ENCODE data around the gene ETNK2. TPM values are rescaled to one million over a fixed set of nuclear protein-coding genes. Genes with fewer than 3 reads are reported as not detected.

Gene ETNK2
- total and polyA plus RNA-seq, 2 experiments from 2014 or later = 7.6 to 26.2 TPM

- Mint-ChIP-seq H3K9me3 (no peaks in the 10 kb centered on the region; the same call in 2 of the 3 replicates), H3K4me1 (peaks cover 10% of the 10 kb centered on the region), H3K4me3 (no peak overlapping the region), H3K27ac (no peak overlapping the region), H3K36me3 (ENCODE audit: low read depth) (no peaks in the 10 kb centered on the region), H3K27me3 (ENCODE audit: insufficient read depth, low read depth, poor library complexity) (peaks cover 6% of the 10 kb centered on the region)
- Histone ChIP-seq H3K9me2 (ENCODE audit: insufficient read depth) (no peaks in the 10 kb centered on the region), H3K27ac (ENCODE audit: low read depth) (no peak overlapping the region), H3K36me3 (ENCODE audit: insufficient read depth) (no peaks in the 10 kb centered on the region), H3K27me3 (ENCODE audit: insufficient read depth) (peaks cover 29% of the 10 kb centered on the region; the same call in 1 of the 2 replicates), H3K79me2 (replicated peaks; ENCODE audit: insufficient read depth) (no peaks in the 10 kb centered on the region), H3F3A (replicated peaks; ENCODE audit: low read depth) (no peaks in the 10 kb centered on the region), H4K20me1 (replicated peaks; ENCODE audit: insufficient read depth) (no peaks in the 10 kb centered on the region), H3K4me1 (ENCODE audit: insufficient read depth) (peaks cover 7% of the 10 kb centered on the region), H3K4me3 (no peak overlapping the region), H3K4me2 (no peak overlapping the region), H2AFZ (no peak overlapping the region)
- TF ChIP-seq POLR2AphosphoS5 (IDR thresholded peaks at IDR 0.05; ENCODE audit: low read depth) = no peak
- TF ChIP-seq, protein P1, sequence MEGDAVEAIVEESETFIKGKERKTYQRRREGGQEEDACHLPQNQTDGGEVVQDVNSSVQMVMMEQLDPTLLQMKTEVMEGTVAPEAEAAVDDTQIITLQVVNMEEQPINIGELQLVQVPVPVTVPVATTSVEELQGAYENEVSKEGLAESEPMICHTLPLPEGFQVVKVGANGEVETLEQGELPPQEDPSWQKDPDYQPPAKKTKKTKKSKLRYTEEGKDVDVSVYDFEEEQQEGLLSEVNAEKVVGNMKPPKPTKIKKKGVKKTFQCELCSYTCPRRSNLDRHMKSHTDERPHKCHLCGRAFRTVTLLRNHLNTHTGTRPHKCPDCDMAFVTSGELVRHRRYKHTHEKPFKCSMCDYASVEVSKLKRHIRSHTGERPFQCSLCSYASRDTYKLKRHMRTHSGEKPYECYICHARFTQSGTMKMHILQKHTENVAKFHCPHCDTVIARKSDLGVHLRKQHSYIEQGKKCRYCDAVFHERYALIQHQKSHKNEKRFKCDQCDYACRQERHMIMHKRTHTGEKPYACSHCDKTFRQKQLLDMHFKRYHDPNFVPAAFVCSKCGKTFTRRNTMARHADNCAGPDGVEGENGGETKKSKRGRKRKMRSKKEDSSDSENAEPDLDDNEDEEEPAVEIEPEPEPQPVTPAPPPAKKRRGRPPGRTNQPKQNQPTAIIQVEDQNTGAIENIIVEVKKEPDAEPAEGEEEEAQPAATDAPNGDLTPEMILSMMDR (conservative IDR thresholded peaks at IDR 0.05; ENCODE audit: low read depth in 2 of 2) = no peak
- no peak for TF ChIP-seq ZNF114 (CRISPR knock-in tag; IDR thresholded peaks at IDR 0.05)
- no peak for TF ChIP-seq ZNF331 (CRISPR knock-in tag; IDR thresholded peaks at IDR 0.05; ENCODE audit: low read depth)
- no peak for TF ChIP-seq NANOG (IDR thresholded peaks at IDR 0.05; ENCODE audit: borderline replicate concordance)
- TF ChIP-seq, protein P2, sequence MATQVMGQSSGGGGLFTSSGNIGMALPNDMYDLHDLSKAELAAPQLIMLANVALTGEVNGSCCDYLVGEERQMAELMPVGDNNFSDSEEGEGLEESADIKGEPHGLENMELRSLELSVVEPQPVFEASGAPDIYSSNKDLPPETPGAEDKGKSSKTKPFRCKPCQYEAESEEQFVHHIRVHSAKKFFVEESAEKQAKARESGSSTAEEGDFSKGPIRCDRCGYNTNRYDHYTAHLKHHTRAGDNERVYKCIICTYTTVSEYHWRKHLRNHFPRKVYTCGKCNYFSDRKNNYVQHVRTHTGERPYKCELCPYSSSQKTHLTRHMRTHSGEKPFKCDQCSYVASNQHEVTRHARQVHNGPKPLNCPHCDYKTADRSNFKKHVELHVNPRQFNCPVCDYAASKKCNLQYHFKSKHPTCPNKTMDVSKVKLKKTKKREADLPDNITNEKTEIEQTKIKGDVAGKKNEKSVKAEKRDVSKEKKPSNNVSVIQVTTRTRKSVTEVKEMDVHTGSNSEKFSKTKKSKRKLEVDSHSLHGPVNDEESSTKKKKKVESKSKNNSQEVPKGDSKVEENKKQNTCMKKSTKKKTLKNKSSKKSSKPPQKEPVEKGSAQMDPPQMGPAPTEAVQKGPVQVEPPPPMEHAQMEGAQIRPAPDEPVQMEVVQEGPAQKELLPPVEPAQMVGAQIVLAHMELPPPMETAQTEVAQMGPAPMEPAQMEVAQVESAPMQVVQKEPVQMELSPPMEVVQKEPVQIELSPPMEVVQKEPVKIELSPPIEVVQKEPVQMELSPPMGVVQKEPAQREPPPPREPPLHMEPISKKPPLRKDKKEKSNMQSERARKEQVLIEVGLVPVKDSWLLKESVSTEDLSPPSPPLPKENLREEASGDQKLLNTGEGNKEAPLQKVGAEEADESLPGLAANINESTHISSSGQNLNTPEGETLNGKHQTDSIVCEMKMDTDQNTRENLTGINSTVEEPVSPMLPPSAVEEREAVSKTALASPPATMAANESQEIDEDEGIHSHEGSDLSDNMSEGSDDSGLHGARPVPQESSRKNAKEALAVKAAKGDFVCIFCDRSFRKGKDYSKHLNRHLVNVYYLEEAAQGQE (IDR thresholded peaks at IDR 0.05; ENCODE audit: unreplicated experiment) = no peak
- TF ChIP-seq CREB1 (CRISPR knock-in tag; IDR thresholded peaks at IDR 0.05; ENCODE audit: low read depth) = no peak
- DNase-seq (ENCODE audit: low spot score) (no peak), ATAC-seq (no peak)
Observed at GRCh38 chr1:204192589-204193352, 40.9 kb upstream of the ETNK2 start.

GRCh38 chr1:204192046-204192445, 40.2 kb upstream of the ETNK2 start:
- H3F3A ChIP-seq (replicated peaks; ENCODE audit: low read depth) = no peaks in the 10 kb centered on the region
- H3K4me2 ChIP-seq = no peak overlapping the region
- H3K9me2 ChIP-seq (ENCODE audit: insufficient read depth) = no peaks in the 10 kb centered on the region
- H3K4me1 Mint-ChIP-seq = peaks cover 10% of the 10 kb centered on the region
- H3K36me3 Mint-ChIP-seq (ENCODE audit: low read depth) = no peaks in the 10 kb centered on the region
- H3K36me3 ChIP-seq (ENCODE audit: insufficient read depth) = no peaks in the 10 kb centered on the region
- no peak overlapping the region for H2AFZ ChIP-seq
- no peaks in the 10 kb centered on the region; the same call in 2 of the 3 replicates for H3K9me3 Mint-ChIP-seq
- H3K27ac ChIP-seq (ENCODE audit: low read depth) = no peak overlapping the region
- peaks cover 29% of the 10 kb centered on the region; the same call in 1 of the 2 replicates for H3K27me3 ChIP-seq (ENCODE audit: insufficient read depth)
- no peak for TF ChIP-seq ETS1 (IDR thresholded peaks at IDR 0.05)
- no peak for TF ChIP-seq JUNB (IDR thresholded peaks at IDR 0.05; ENCODE audit: unreplicated experiment)
- DNase-seq (ENCODE audit: low spot score) (no peak), ATAC-seq (no peak)
- H4K20me1 ChIP-seq (replicated peaks; ENCODE audit: insufficient read depth) = no peaks in the 10 kb centered on the region
- no peaks in the 10 kb centered on the region for H3K79me2 ChIP-seq (replicated peaks; ENCODE audit: insufficient read depth)
- H3K4me3 ChIP-seq = no peak overlapping the region
- H3K4me3 Mint-ChIP-seq = no peak overlapping the region
- peaks cover 6% of the 10 kb centered on the region for H3K27me3 Mint-ChIP-seq (ENCODE audit: insufficient read depth, low read depth, poor library complexity)
- no peak overlapping the region for H3K27ac Mint-ChIP-seq
- peaks cover 7% of the 10 kb centered on the region for H3K4me1 ChIP-seq (ENCODE audit: insufficient read depth)
